ENCODE measurements around the gene BFSP2.
"Not testable (repeated sequence)": the region's sequence is repeated elsewhere in the genome, so short reads cannot be mapped to it uniquely, and the experiment has no call there.

Gene BFSP2

GRCh38 chr3:133521946-133522345 is 122.1 kb downstream of the BFSP2 start:
- in situ Hi-C loops (cut with MboI; ENCODE audit: low sequenced_read_pairs) = no loop called here
- Histone ChIP-seq H3K4me3 (no peak overlapping the region), H3K36me3 (replicated peaks) (no peaks in the 10 kb centered on the region), H3K9me3 (no peaks in the 10 kb centered on the region), H3K27me3 (ENCODE audit: low read depth) (no peaks in the 10 kb centered on the region), H3K4me1 (no peaks in the 10 kb centered on the region)
- DNase-seq (ENCODE audit: low spot score in 2 of 2) = no peak

GRCh38 chr3:133523758-133524157 is 123.9 kb downstream of the BFSP2 start:
- in situ Hi-C loops (cut with MboI; ENCODE audit: low sequenced_read_pairs); H3K9me3 ChIP-seq: not testable (repeated sequence)

More at GRCh38 chr3:133523758-133524157, 123.9 kb downstream of the BFSP2 start:
- H3K4me1 ChIP-seq; H3K27me3 ChIP-seq (ENCODE audit: low read depth); DNase-seq (ENCODE audit: low spot score in 2 of 2); H3K4me3 ChIP-seq; H3K36me3 ChIP-seq (replicated peaks): not testable (repeated sequence)
